ENCODE measurements around the gene CNTNAP1.

The CNTNAP1 gene

GRCh38 chr17:42681976-42682721 is at the start of gene CNTNAP1:
TSS of gene CNTNAP1 (plus strand) at chr17:42682531. CDS start at chr17:42682830, 299 bp downstream.
- Histone ChIP-seq H3K27me3 (ENCODE audit: control insufficient read depth, insufficient read depth, low read length) (peaks cover 41% of the 10 kb centered on the region), H3K36me3 (ENCODE audit: control insufficient read depth, insufficient read depth, low read length) (0 out of 2 replicates have a peak, but pooled peaks cover 7% of the 10 kb centered on the region), H3K4me3 (ENCODE audit: low read depth, low read length) (peak within 1 kb of the TSS; percentile 80), H3K4me1 (ENCODE audit: control insufficient read depth, insufficient read depth, low read length) (peaks cover 40% of the 10 kb centered on the region), H3K9ac (ENCODE audit: low read length) (peak within 1 kb of the TSS; percentile 20), H3K27ac (ENCODE audit: low read depth, low read length) (no peak within 1 kb of the TSS), H3K9me3 (ENCODE audit: control insufficient read depth, insufficient read depth, low read depth, low read length) (no peaks in the 10 kb centered on the region)

DNA sequence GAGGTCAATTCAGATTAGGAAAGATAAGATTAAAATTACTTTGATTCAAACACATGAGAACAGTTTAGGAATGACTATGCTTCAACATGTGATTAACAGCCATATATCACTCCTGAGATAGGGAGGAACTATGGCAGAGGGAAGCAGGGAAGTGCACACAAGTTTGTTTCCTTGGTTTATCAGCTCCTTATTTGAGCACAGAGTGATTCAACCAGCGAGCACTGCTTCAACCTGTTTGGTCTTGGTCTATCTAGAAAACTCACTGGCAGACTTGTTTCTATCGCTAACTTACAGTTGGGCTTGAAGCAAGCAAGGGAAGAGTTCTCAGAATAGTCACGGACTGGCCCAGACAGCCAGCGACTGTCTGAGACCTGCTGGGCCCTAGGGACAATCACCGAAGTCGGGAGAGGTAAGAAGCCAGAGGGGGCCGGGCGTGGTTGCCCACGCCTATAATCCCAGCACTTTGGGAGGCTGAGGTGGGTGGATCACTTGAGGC is 49.3 kb upstream of the CNTNAP1 start:
- Histone ChIP-seq H3K27ac (ENCODE audit: low read depth, low read length) (no peak overlapping the region), H3K9me3 (ENCODE audit: control insufficient read depth, insufficient read depth, low read depth, low read length) (no peaks in the 10 kb centered on the region), H3K4me3 (ENCODE audit: low read depth, low read length) (no peak overlapping the region), H3K4me1 (ENCODE audit: control insufficient read depth, insufficient read depth, low read length) (no peaks in the 10 kb centered on the region), H3K9ac (ENCODE audit: low read length) (no peak overlapping the region), H3K36me3 (ENCODE audit: control insufficient read depth, insufficient read depth, low read length) (no peaks in the 10 kb centered on the region), H3K27me3 (ENCODE audit: control insufficient read depth, insufficient read depth, low read length) (no peaks in the 10 kb centered on the region)

DNA sequence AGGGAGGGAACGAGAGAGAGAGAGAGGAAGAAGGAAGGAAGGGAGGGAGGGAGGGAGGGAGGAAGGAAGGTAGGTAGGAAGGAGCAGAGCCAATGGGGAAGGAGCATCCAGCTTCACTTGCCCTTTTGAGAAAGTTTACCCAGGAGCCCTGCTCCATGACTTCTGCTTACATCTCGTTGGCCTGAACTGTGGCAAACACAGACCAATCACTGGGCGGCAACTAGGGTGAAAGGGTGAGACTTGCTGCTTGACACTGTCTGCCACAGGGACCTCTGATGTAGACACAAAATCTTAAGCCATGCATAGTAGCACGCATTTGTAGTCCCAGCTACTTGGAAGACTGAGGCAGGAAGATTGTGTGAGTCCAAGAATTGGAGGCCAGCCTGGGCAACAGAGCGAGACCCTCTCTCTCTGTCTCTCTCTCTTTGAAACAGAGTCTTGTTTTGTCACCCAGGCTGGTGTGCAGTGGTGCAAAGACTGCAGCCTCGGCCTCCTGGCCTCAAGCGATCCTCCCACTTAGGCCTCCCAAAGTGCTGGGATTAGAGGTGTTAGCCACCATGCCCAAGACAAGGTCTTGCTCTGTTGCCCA is 42.7 kb upstream of the CNTNAP1 start:
- Histone ChIP-seq H3K9ac (ENCODE audit: low read length) (no peak overlapping the region), H3K4me1 (ENCODE audit: control insufficient read depth, insufficient read depth, low read length) (no peaks in the 10 kb centered on the region), H3K27ac (ENCODE audit: low read depth, low read length) (no peak overlapping the region), H3K27me3 (ENCODE audit: control insufficient read depth, insufficient read depth, low read length) (no peaks in the 10 kb centered on the region), H3K9me3 (ENCODE audit: control insufficient read depth, insufficient read depth, low read depth, low read length) (no peaks in the 10 kb centered on the region), H3K36me3 (ENCODE audit: control insufficient read depth, insufficient read depth, low read length) (no peaks in the 10 kb centered on the region), H3K4me3 (ENCODE audit: low read depth, low read length) (no peak overlapping the region)

DNA sequence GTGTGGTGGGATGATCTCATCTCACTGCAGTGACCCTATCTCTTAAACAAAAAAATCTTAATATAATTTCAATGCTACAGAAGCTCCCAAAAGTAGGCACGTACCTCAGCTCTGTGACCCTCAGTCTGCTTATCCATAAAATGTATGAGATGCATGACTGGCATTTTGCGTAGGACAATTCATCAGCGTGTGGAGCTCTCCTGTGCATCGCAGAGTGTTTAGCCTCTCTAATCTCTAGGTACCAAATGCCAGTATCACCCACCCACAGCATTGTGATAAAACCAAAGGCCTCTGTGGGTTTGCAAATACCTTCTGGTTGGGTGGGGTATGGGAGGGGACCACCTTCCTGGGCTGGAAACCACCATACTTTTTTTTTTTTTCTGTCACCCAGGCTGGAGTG is 42.2 kb upstream of the CNTNAP1 start:
- no peaks in the 10 kb centered on the region for H3K4me1 ChIP-seq (ENCODE audit: control insufficient read depth, insufficient read depth, low read length)
- H3K9me3 ChIP-seq (ENCODE audit: control insufficient read depth, insufficient read depth, low read depth, low read length): no peaks in the 10 kb centered on the region
- H3K4me3 ChIP-seq (ENCODE audit: low read depth, low read length): no peak overlapping the region
- no peak overlapping the region for H3K27ac ChIP-seq (ENCODE audit: low read depth, low read length)
- no peaks in the 10 kb centered on the region for H3K27me3 ChIP-seq (ENCODE audit: control insufficient read depth, insufficient read depth, low read length)
- H3K36me3 ChIP-seq (ENCODE audit: control insufficient read depth, insufficient read depth, low read length): no peaks in the 10 kb centered on the region
- H3K9ac ChIP-seq (ENCODE audit: low read length): no peak overlapping the region

GRCh38 chr17:42642336-42642735 is 40.0 kb upstream of the CNTNAP1 start:
- Histone ChIP-seq H3K27ac (ENCODE audit: low read depth, low read length) (no peak overlapping the region), H3K9me3 (ENCODE audit: control insufficient read depth, insufficient read depth, low read depth, low read length) (no peaks in the 10 kb centered on the region), H3K4me1 (ENCODE audit: control insufficient read depth, insufficient read depth, low read length) (no peaks in the 10 kb centered on the region), H3K27me3 (ENCODE audit: control insufficient read depth, insufficient read depth, low read length) (no peaks in the 10 kb centered on the region), H3K9ac (ENCODE audit: low read length) (no peak overlapping the region), H3K36me3 (ENCODE audit: control insufficient read depth, insufficient read depth, low read length) (no peaks in the 10 kb centered on the region), H3K4me3 (ENCODE audit: low read depth, low read length) (no peak overlapping the region)

- Histone ChIP-seq H3K9me3 (ENCODE audit: control insufficient read depth, insufficient read depth, low read depth, low read length) (no peaks in the 10 kb centered on the region), H3K36me3 (ENCODE audit: control insufficient read depth, insufficient read depth, low read length) (no peaks in the 10 kb centered on the region), H3K27ac (ENCODE audit: low read depth, low read length) (no peak overlapping the region), H3K27me3 (ENCODE audit: control insufficient read depth, insufficient read depth, low read length) (no peaks in the 10 kb centered on the region), H3K9ac (ENCODE audit: low read length) (no peak overlapping the region), H3K4me3 (ENCODE audit: low read depth, low read length) (no peak overlapping the region), H3K4me1 (ENCODE audit: control insufficient read depth, insufficient read depth, low read length) (no peaks in the 10 kb centered on the region)
Observed at GRCh38 chr17:42647778-42648177, 34.6 kb upstream of the CNTNAP1 start.

DNA sequence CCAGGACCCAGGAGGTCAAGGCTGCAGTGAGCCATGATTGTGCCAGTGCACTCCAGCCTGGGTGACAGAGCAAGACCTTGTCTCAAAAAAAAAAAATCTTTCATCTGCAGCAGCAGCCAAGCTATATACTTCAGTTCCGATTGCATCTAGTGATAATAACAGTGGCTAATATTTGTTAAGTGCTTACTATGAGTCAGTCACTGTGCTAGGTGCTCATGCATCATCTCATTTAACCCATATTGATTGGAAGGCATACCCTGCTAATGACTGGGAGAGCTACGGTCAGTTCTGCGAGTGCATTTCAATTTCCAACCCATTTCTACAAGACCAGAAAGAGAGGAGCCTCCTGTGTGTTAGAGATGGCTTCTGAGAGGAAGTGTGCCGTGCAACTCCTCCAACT is 30.9 kb upstream of the CNTNAP1 start:
- Histone ChIP-seq H3K9ac (ENCODE audit: low read length) (no peak overlapping the region), H3K4me3 (ENCODE audit: low read depth, low read length) (no peak overlapping the region), H3K36me3 (ENCODE audit: control insufficient read depth, insufficient read depth, low read length) (no peaks in the 10 kb centered on the region), H3K4me1 (ENCODE audit: control insufficient read depth, insufficient read depth, low read length) (peaks cover 4% of the 10 kb centered on the region; the same call in 1 of the 2 replicates), H3K27me3 (ENCODE audit: control insufficient read depth, insufficient read depth, low read length) (no peaks in the 10 kb centered on the region), H3K9me3 (ENCODE audit: control insufficient read depth, insufficient read depth, low read depth, low read length) (no peaks in the 10 kb centered on the region), H3K27ac (ENCODE audit: low read depth, low read length) (no peak overlapping the region)

DNA sequence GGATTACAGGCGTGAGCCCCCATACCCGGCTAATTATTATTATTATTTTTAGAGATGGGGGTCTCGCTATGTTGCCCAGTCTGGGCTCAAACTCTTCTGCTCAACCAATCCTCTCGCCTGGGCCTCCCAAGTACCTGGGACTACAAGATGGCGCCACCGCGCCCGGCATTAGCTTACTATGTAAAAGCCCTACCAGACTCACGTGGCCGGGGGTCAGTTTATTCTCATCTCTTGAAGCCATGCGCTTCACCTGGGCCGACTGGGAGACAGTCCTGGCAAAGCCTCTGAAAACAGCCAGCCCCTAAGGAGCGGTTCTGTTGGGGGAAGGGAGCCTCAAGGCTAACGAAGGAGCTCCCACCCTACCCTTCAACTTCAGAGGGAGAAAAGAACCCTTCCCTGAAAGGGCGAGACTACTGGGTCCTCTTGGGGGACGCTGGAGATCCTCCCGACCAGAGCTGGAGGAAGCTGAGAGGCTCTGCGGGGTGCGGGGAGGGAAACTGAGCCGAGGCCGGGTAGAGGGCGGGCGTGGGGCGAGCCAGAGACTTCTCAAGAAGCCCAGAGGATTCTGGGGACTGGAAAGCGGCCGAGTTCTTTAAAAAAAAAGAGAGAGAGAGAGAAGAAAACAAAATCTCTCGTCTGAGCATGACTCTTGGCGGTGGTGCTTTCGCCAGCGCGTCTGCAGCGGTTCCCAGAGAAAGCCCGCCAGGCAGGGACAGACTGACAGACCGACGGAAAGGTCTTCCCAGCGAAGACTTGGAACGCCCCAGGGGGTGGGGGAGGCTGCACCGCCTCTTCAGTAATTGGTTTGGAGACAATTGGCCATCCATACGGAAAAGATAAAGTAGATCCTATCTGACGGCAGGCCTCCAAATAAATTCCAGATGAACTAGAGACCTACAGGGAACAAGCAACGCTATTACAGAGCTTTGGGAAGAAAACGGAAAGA is 28.9 kb upstream of the CNTNAP1 start:
- Histone ChIP-seq H3K4me3 (ENCODE audit: low read depth, low read length) (peak overlapping the region; percentile 31), H3K36me3 (ENCODE audit: control insufficient read depth, insufficient read depth, low read length) (no peaks in the 10 kb centered on the region), H3K27me3 (ENCODE audit: control insufficient read depth, insufficient read depth, low read length) (no peaks in the 10 kb centered on the region), H3K4me1 (ENCODE audit: control insufficient read depth, insufficient read depth, low read length) (peaks cover 4% of the 10 kb centered on the region; the same call in 1 of the 2 replicates), H3K9me3 (ENCODE audit: control insufficient read depth, insufficient read depth, low read depth, low read length) (no peaks in the 10 kb centered on the region), H3K27ac (ENCODE audit: low read depth, low read length) (no peak overlapping the region; the same call in 1 of the 2 replicates), H3K9ac (ENCODE audit: low read length) (peak overlapping the region; percentile 55)

DNA sequence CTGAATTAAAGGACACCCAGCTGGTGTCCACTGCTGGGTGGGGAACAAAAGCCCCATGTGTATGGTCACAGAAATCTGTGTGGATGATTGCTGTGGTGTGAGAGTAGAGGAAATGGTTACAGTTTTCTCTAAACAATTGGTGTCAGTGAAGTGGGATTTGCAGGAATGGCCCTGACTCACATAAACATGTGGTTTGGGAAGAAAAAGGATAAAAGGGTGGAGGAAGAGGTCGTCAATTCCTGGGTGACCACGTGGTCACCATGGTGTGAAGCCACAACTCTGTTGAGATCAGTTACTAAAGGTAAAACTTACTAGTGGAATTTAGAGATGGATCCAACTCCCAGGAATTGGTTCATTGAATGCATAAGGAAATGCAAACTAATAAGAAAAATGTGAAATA is 26.8 kb upstream of the CNTNAP1 start:
- Histone ChIP-seq H3K27ac (ENCODE audit: low read depth, low read length) (no peak overlapping the region), H3K9ac (ENCODE audit: low read length) (no peak overlapping the region), H3K4me3 (ENCODE audit: low read depth, low read length) (no peak overlapping the region), H3K4me1 (ENCODE audit: control insufficient read depth, insufficient read depth, low read length) (peaks cover 12% of the 10 kb centered on the region), H3K27me3 (ENCODE audit: control insufficient read depth, insufficient read depth, low read length) (no peaks in the 10 kb centered on the region), H3K9me3 (ENCODE audit: control insufficient read depth, insufficient read depth, low read depth, low read length) (no peaks in the 10 kb centered on the region), H3K36me3 (ENCODE audit: control insufficient read depth, insufficient read depth, low read length) (no peaks in the 10 kb centered on the region; the same call in 1 of the 2 replicates)

- Histone ChIP-seq H3K4me3 (ENCODE audit: low read depth, low read length) (no peak overlapping the region), H3K9ac (ENCODE audit: low read length) (no peak overlapping the region), H3K27ac (ENCODE audit: low read depth, low read length) (no peak overlapping the region), H3K4me1 (ENCODE audit: control insufficient read depth, insufficient read depth, low read length) (peaks cover 17% of the 10 kb centered on the region), H3K36me3 (ENCODE audit: control insufficient read depth, insufficient read depth, low read length) (peaks cover 21% of the 10 kb centered on the region), H3K27me3 (ENCODE audit: control insufficient read depth, insufficient read depth, low read length) (no peaks in the 10 kb centered on the region), H3K9me3 (ENCODE audit: control insufficient read depth, insufficient read depth, low read depth, low read length) (no peaks in the 10 kb centered on the region)
Observed at GRCh38 chr17:42657824-42658588, 24.3 kb upstream of the CNTNAP1 start.

Measured in HUES6 (cell line).